Measurements from ENCODE around the gene MZB1.

GRCh38 chr5:139410121-139410992 is 20.6 kb upstream of the MZB1 start:
- TF ChIP-seq ZNF577 (CRISPR knock-in tag; IDR thresholded peaks at IDR 0.05; ENCODE audit: borderline replicate concordance, low read depth): no peak
- TF ChIP-seq KDM1A (CRISPR knock-in tag; IDR thresholded peaks at IDR 0.05): no peak
- TF ChIP-seq FOSL2 (CRISPR knock-in tag; IDR thresholded peaks at IDR 0.05): no peak
- TF ChIP-seq CREB1 (IDR thresholded peaks at IDR 0.05): no peak
- TF ChIP-seq CREB1 (CRISPR knock-in tag; IDR thresholded peaks at IDR 0.05): no peak
- TF ChIP-seq REST (IDR thresholded peaks at IDR 0.05; ENCODE audit: borderline replicate concordance in 1 of 2, low read depth in 1 of 2, low read length in 2 of 2): no peak
